HFF-Myc (cell line): ENCODE results near the gene MBD2.
"Not testable (repeated sequence)": the region's sequence is repeated elsewhere in the genome, so short reads cannot be mapped to it uniquely, and the experiment has no call there.

Experiments used
- DNase-seq: peaks from one replicate; pipeline ENCODE4 v3.0.0-alpha.2; 2011; ENCODE audit warnings: low read depth; ENCODE audit errors: extremely low read depth
- H3K4me3 ChIP-seq: replicated peaks from 2 replicates; pipeline ENCODE4 v1.5.1; 2011; ENCODE audit warnings: low read depth, mild to moderate bottlenecking, control low read depth, low read length
- CTCF ChIP-seq: IDR thresholded peaks from 2 replicates; pipeline ENCODE4 v1.5.1; 2012; ENCODE audit warnings: mild to moderate bottlenecking, low read depth, low read length, control low read depth; ENCODE audit errors: missing control alignments

Gene MBD2

GRCh38 chr18:54260396-54261072 is 36.1 kb upstream of the MBD2 start:
- no peak for DNase-seq
- no peak for TF ChIP-seq CTCF
- H3K4me3 ChIP-seq, result no peak overlapping the region

GRCh38 chr18:54257818-54258217 is 33.3 kb upstream of the MBD2 start:
- not testable (repeated sequence) for DNase-seq, H3K4me3 ChIP-seq

- no peak overlapping the region for H3K4me3 ChIP-seq
- no peak for DNase-seq
- TF ChIP-seq CTCF, result no peak
These were observed 32.5 kb upstream of the MBD2 start for GRCh38 chr18:54257015-54257414.

GRCh38 chr18:54255141-54255540 is 30.7 kb upstream of the MBD2 start:
- H3K4me3 ChIP-seq, result no peak overlapping the region
- no peak for DNase-seq
- no peak for TF ChIP-seq CTCF

GRCh38 chr18:54254265-54254758 is 29.8 kb upstream of the MBD2 start:
- H3K4me3 ChIP-seq, result no peak overlapping the region
- no peak for TF ChIP-seq CTCF
- DNase-seq, result no peak

- no peak overlapping the region for H3K4me3 ChIP-seq
- no peak for DNase-seq
- no peak for TF ChIP-seq CTCF
These were observed 27.3 kb upstream of the MBD2 start for GRCh38 chr18:54251606-54252390.

GRCh38 chr18:54250846-54251261 is 26.4 kb upstream of the MBD2 start:
- no peak for TF ChIP-seq CTCF
- no peak overlapping the region for H3K4me3 ChIP-seq
- no peak for DNase-seq
